HCT116 (cell line): ENCODE data around the gene ACTRT2.

Experiments
- EZH2phosphoT487 ChIP-seq: fragments of 200-600 bp; IDR thresholded peaks from 2 replicates; pipeline ENCODE4 v1.6.1; 2018; ENCODE audit warnings: antibody characterized with exemption, borderline replicate concordance
- JUND ChIP-seq: IDR thresholded peaks from 2 replicates; pipeline ENCODE4 v1.6.1; 2012
- POLR2A ChIP-seq: IDR thresholded peaks from 2 replicates; pipeline ENCODE4 v1.7.0; 2011; ENCODE audit warnings: borderline replicate concordance; ENCODE audit not compliant: insufficient read depth, insufficient read length; ENCODE audit errors: extremely low read depth
- POLR2AphosphoS5 ChIP-seq: IDR thresholded peaks from 2 replicates; pipeline ENCODE4 v1.6.1; 2011; ENCODE audit warnings: mild to moderate bottlenecking, low read depth, low read length, moderate library complexity
- SIN3A ChIP-seq: IDR thresholded peaks from 2 replicates; pipeline ENCODE4 v1.6.1; 2012; ENCODE audit warnings: low read depth
- YY1 ChIP-seq: IDR thresholded peaks from 2 replicates; pipeline ENCODE4 v1.6.1; 2011; ENCODE audit warnings: low read length, low read depth, moderate library complexity, mild to moderate bottlenecking; ENCODE audit not compliant: insufficient replicate concordance; ENCODE audit errors: extremely low read depth
- TF ChIP-seq, protein P1 (sequence below), 3 experiments: fragments of 200-600 bp in 1 of 3; sonication (generic) in 1 of 3; IDR thresholded peaks in 2 of 3; conservative IDR thresholded peaks in 1 of 3; 2 replicates each; pipeline ENCODE4 v1.5.1; 2012 to 2017; ENCODE audit warnings: low read depth in 2 of 3, low read length in 2 of 3, antibody characterized with exemption in 1 of 3, borderline replicate concordance in 1 of 3, control low read depth in 1 of 3, mild to moderate bottlenecking in 1 of 3, mixed read lengths in 1 of 3, mixed run types in 1 of 3, moderate library complexity in 1 of 3; ENCODE audit not compliant: insufficient read depth in 1 of 3
- TF ChIP-seq, protein P2 (sequence below): IDR thresholded peaks from 2 replicates; pipeline ENCODE4 v1.6.1; 2012
- TF ChIP-seq, protein P3 (sequence below): IDR thresholded peaks from 2 replicates; pipeline ENCODE4 v1.6.1; 2012
- TF ChIP-seq, protein P4 (sequence below): IDR thresholded peaks from 2 replicates; pipeline ENCODE4 v1.6.1; 2012; ENCODE audit warnings: low read depth

DNA sequence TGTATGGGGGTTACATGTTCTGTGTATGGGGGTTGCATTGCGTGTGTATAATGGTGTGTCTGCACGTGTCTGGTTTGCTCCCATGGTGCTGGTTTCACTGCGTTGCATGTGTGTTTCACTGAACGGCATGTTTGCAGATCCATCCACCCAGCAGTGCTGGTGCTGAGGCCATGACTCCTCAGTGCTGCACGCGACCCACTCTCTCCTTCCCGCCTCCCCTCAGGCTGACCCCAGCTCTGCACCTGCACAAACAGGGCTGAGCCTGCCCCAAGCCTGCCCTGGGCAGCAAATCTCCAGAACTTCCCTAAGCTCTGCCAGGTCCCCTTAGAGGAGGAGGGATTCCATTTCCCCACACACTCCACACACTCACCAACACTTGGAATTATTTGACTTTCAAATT lies 18.7 kb downstream of the ACTRT2 start:
- no peak for TF ChIP-seq JUND
- TF ChIP-seq, protein P1, sequence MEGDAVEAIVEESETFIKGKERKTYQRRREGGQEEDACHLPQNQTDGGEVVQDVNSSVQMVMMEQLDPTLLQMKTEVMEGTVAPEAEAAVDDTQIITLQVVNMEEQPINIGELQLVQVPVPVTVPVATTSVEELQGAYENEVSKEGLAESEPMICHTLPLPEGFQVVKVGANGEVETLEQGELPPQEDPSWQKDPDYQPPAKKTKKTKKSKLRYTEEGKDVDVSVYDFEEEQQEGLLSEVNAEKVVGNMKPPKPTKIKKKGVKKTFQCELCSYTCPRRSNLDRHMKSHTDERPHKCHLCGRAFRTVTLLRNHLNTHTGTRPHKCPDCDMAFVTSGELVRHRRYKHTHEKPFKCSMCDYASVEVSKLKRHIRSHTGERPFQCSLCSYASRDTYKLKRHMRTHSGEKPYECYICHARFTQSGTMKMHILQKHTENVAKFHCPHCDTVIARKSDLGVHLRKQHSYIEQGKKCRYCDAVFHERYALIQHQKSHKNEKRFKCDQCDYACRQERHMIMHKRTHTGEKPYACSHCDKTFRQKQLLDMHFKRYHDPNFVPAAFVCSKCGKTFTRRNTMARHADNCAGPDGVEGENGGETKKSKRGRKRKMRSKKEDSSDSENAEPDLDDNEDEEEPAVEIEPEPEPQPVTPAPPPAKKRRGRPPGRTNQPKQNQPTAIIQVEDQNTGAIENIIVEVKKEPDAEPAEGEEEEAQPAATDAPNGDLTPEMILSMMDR (IDR thresholded peaks at IDR 0.05 in 2 of 3, conservative IDR thresholded peaks at IDR 0.05 in 1 of 3; ENCODE audit: borderline replicate concordance in 1 of 3, insufficient read depth in 1 of 3, low read depth in 2 of 3, low read length in 2 of 3), result no peak
- TF ChIP-seq YY1, result no peak
- no peak for TF ChIP-seq EZH2phosphoT487
- TF ChIP-seq, protein P2, sequence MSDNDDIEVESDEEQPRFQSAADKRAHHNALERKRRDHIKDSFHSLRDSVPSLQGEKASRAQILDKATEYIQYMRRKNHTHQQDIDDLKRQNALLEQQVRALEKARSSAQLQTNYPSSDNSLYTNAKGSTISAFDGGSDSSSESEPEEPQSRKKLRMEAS, result no peak
- TF ChIP-seq POLR2AphosphoS5, result no peak
- no peak for TF ChIP-seq SIN3A
- no peak for TF ChIP-seq POLR2A
- TF ChIP-seq, protein P3, sequence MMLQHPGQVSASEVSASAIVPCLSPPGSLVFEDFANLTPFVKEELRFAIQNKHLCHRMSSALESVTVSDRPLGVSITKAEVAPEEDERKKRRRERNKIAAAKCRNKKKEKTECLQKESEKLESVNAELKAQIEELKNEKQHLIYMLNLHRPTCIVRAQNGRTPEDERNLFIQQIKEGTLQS, result no peak
- TF ChIP-seq, protein P4, sequence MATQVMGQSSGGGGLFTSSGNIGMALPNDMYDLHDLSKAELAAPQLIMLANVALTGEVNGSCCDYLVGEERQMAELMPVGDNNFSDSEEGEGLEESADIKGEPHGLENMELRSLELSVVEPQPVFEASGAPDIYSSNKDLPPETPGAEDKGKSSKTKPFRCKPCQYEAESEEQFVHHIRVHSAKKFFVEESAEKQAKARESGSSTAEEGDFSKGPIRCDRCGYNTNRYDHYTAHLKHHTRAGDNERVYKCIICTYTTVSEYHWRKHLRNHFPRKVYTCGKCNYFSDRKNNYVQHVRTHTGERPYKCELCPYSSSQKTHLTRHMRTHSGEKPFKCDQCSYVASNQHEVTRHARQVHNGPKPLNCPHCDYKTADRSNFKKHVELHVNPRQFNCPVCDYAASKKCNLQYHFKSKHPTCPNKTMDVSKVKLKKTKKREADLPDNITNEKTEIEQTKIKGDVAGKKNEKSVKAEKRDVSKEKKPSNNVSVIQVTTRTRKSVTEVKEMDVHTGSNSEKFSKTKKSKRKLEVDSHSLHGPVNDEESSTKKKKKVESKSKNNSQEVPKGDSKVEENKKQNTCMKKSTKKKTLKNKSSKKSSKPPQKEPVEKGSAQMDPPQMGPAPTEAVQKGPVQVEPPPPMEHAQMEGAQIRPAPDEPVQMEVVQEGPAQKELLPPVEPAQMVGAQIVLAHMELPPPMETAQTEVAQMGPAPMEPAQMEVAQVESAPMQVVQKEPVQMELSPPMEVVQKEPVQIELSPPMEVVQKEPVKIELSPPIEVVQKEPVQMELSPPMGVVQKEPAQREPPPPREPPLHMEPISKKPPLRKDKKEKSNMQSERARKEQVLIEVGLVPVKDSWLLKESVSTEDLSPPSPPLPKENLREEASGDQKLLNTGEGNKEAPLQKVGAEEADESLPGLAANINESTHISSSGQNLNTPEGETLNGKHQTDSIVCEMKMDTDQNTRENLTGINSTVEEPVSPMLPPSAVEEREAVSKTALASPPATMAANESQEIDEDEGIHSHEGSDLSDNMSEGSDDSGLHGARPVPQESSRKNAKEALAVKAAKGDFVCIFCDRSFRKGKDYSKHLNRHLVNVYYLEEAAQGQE, result no peak
